T-helper 2 cell treated with Interferon-gamma antibody and Interleukin-4, amounts not matched to agents 5 μg/mL and 100 μg/mL, for 36 hours (primary cell): Measurements from ENCODE around the gene ACSF2.

Experiments used
- DNase-seq: peaks from one replicate; pipeline ENCODE4 v3.0.0; 2021; ENCODE audit warnings: low spot score
- H3K27ac Mint-ChIP-seq: one replicate; pipeline ENCODE4 v1.8.0; 2021; ENCODE audit warnings: mild to moderate bottlenecking, mixed read lengths
- H3K27me3 Mint-ChIP-seq: one replicate; pipeline ENCODE4 v1.8.0; 2021; ENCODE audit warnings: low read depth, mixed read lengths
- H3K36me3 Mint-ChIP-seq: one replicate; pipeline ENCODE4 v1.8.0; 2021; ENCODE audit warnings: low read depth, mixed read lengths
- H3K4me1 Mint-ChIP-seq: one replicate; pipeline ENCODE4 v1.8.0; 2021; ENCODE audit warnings: low read depth, mixed read lengths
- H3K4me3 Mint-ChIP-seq: one replicate; pipeline ENCODE4 v1.8.0; 2022; ENCODE audit warnings: mild to moderate bottlenecking, moderate library complexity, mixed read lengths
- H3K9me3 Mint-ChIP-seq: one replicate; pipeline ENCODE4 v1.8.0; 2021; ENCODE audit warnings: mixed read lengths

ACSF2 gene

DNA sequence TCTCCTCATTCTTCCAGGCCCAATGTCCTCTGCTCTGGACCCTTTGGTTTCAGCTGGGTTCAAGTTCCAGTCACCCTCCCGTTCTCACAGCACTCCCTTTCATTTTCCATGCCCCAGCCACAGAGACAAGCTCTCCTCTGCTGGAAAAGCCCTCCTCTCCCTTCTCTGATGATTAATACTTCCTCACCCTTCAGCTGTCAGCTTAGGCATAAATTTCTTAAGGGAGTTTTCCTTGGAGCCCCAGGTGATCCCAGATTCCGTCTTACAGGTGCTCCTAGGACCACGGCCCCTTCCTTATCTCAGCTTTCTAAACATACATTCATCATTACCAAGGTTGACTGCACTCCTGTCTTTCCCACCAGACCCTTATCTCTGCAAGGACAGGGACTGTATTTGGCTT is 32.3 kb downstream of the ACSF2 start:
- Mint-ChIP-seq H3K4me1 (no peaks in the 10 kb centered on the region), H3K36me3 (no peaks in the 10 kb centered on the region), H3K27me3 (no peaks in the 10 kb centered on the region), H3K4me3 (no peak overlapping the region), H3K27ac (no peak overlapping the region), H3K9me3 (no peaks in the 10 kb centered on the region)
- DNase-seq, result no peak

DNA sequence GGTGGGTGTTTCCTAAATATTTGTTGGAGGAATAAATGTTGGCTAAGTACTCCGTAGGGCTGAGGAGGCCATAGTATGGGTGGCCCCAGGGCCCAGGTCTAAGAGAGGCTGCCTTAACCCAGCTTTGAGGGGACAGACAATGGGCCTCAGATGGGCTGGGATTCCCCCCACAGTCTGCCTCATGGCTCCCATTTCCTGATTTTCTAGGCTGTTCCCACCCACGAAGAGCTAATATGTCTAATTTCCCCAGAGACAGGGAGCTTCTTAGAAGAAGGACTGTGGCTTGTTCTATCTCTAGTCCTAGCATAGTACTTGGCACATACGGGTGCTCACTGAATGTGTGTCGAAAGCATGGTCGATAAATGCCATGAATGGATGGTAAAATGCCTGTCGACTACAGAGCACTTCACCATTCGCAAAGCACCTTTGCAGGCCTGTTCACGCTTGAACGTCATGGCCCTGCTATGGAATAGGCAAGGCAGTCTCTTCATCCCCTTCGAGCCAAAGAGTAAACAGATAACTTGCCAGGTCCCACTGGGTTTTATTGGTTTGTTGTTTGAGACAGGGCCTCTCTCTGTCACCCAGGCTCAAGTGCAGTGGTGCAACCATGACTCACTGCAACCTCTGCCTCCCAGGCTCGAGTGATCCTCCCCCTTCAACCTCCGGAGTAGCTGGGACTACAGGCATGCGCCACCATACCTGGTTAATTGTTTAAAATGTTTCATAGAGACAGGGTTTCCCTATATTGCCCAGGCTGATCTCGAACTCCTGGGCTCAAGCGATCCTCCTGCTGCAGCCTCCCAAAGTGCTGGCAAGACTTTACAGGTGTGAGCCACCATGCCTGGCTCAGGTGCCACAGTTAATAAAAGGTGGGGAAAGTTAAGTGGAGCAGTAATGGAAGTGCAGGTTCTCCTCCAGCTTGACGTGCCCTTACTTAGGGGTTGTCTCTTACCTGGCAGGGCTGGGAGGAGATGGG is 33.0 kb downstream of the ACSF2 start:
- no peak for DNase-seq

DNA sequence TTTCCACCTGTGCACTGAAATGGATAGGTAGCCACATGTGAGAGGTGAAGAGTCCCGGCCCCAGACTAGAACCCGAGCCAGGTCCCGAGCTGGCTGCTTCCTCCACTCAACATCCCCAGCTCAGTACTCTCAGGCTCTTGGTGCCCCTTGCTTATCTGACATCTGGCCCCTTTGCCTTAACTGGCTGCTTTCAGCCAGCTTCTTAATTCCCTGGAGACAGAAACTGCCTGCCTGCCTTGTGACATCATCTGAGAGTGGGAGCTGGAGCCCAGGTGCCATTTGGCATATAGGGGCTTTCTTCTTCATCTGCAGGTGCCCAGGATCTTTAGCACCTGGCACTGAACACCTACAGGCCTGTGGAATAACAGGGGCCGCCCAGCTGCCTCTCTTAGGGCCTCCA is 33.7 kb downstream of the ACSF2 start:
- Mint-ChIP-seq H3K27me3 (no peaks in the 10 kb centered on the region), H3K36me3 (no peaks in the 10 kb centered on the region), H3K4me1 (no peaks in the 10 kb centered on the region), H3K27ac (no peak overlapping the region), H3K4me3 (no peak overlapping the region), H3K9me3 (no peaks in the 10 kb centered on the region)
- no peak for DNase-seq

More for the DNA sequence above, 33.0 kb downstream of the ACSF2 start:
- no peak overlapping the region for H3K4me3 Mint-ChIP-seq
- H3K9me3 Mint-ChIP-seq, result no peaks in the 10 kb centered on the region
- no peaks in the 10 kb centered on the region for H3K27me3 Mint-ChIP-seq
- no peaks in the 10 kb centered on the region for H3K36me3 Mint-ChIP-seq
- no peak overlapping the region for H3K27ac Mint-ChIP-seq
- no peaks in the 10 kb centered on the region for H3K4me1 Mint-ChIP-seq

DNA sequence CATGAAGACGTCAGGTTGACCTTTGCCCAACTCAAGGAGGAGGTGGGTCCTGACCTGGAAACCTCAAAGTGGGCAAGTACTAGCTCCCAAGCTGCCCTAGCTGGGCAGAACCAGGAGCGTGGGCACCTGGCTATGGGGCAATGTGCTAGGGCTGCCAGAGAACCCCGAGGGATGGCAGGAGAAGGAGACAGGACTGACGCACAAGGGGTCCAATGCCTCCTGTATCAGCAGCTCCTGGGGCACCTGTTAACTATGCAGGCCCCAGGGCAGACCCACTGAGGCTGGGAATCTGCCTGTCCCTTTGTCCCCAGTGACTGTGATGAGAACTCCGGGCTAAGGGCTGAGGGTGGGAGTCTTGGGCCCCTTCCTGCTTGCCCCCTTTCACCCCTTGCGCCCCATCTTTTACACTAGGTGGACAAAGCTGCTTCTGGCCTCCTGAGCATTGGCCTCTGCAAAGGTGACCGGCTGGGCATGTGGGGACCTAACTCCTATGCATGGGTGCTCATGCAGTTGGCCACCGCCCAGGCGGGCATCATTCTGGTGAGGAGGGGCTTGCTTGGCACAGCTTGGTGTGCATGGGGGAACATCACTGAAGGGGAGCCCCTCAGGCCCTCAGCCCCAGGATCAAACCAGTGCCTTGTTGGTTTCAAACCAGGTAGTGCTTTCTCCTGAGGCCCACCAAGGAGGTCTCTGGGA is 35.0 kb downstream of the ACSF2 start:
- H3K4me1 Mint-ChIP-seq, result no peaks in the 10 kb centered on the region
- no peaks in the 10 kb centered on the region for H3K9me3 Mint-ChIP-seq
- no peak overlapping the region for H3K4me3 Mint-ChIP-seq
- DNase-seq, result no peak
- H3K36me3 Mint-ChIP-seq, result no peaks in the 10 kb centered on the region
- H3K27ac Mint-ChIP-seq, result no peak overlapping the region
- no peaks in the 10 kb centered on the region for H3K27me3 Mint-ChIP-seq

DNA sequence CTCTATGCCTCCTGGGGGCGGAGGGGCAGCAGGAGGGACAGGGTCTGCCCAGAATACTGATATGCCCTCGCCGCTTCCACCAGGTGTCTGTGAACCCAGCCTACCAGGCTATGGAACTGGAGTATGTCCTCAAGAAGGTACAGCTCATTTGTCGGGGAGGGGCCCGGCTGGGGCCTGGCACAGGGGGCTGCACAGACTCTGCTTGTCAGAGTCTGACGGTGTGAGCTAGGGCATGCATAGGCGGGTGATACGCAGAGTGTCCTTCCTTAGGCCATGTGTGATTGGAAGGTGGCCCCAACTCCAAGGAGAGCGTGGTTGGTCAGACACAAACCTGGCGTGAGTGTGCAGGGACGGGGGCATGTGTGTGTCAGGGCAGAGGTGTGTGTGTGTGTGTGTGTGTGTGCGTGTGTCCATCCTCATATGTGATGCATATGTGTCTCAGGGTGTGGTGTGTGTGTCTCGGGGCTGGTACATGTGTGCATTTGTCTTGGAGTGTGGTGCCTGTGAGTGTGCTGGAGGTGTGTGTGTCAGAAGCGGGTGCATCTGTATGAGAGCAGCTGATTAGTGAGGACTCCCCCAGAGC is 35.6 kb downstream of the ACSF2 start:
- H3K9me3 Mint-ChIP-seq, result no peaks in the 10 kb centered on the region
- H3K27ac Mint-ChIP-seq, result no peak overlapping the region
- DNase-seq, result no peak
- no peak overlapping the region for H3K4me3 Mint-ChIP-seq
- no peaks in the 10 kb centered on the region for H3K36me3 Mint-ChIP-seq
- no peaks in the 10 kb centered on the region for H3K27me3 Mint-ChIP-seq
- no peaks in the 10 kb centered on the region for H3K4me1 Mint-ChIP-seq

DNA sequence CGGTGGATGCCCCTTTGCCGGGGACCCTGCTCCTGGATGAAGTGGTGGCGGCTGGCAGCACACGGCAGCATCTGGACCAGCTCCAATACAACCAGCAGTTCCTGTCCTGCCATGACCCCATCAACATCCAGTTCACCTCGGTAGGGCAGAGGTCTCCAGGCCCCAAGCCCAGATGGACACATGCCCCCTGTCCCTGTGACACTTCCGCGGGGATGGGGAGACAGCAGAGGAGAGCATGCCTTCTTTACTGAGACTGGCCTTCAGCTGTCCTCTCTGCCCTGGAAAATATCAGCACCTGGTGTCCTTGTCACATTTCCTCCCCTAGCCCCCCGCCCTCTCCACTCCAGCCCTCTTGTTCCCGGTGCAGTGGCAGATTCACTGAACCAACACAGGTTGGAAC is 36.4 kb downstream of the ACSF2 start:
- Mint-ChIP-seq H3K4me1 (no peaks in the 10 kb centered on the region), H3K36me3 (no peaks in the 10 kb centered on the region), H3K9me3 (no peaks in the 10 kb centered on the region), H3K4me3 (no peak overlapping the region), H3K27me3 (peaks cover 5% of the 10 kb centered on the region), H3K27ac (no peak overlapping the region)
- no peak for DNase-seq

DNA sequence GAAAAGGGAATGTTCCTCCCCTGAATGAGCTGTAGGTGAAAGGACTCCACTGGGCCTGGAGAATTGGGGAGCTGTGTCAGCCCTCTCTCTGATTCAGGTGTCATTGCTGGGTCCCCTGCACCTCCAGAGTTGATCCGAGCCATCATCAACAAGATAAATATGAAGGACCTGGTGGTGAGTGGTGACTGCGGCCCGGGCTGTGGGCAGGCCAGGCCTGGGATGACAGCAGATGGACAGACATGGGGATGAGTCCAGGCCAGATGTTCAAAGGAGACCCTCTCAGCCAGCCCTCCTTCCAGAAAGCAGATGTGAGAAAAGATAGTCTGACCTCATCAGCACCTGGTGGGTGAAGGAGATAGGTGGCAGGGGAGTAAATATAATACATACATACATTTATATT is 38.1 kb downstream of the ACSF2 start:
- Mint-ChIP-seq H3K4me1 (no peaks in the 10 kb centered on the region), H3K27me3 (peaks cover 16% of the 10 kb centered on the region), H3K27ac (no peak overlapping the region), H3K36me3 (no peaks in the 10 kb centered on the region), H3K4me3 (no peak overlapping the region), H3K9me3 (no peaks in the 10 kb centered on the region)
- no peak for DNase-seq

DNA sequence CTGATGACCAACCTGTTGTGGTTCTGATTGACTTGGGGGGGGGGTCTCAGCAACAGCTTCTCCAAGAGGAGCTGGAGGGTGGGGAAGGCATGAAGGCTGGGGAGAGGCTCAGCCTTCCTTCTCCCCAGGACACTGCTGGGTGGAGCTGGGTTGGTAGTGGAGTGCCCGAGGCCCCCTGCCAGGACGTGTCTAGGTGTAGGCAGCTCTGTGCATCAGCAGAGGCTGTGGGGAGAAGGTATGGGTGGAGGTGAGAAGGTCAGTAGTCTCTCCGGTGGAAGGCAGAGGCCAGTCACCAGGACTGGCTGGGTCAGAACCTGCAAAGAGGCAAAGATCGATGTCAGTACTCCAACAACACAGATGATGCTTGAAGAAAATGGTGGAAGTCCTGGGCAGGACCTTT is 38.7 kb downstream of the ACSF2 start:
- Mint-ChIP-seq H3K36me3 (no peaks in the 10 kb centered on the region), H3K9me3 (no peaks in the 10 kb centered on the region), H3K4me3 (no peak overlapping the region), H3K27me3 (peaks cover 19% of the 10 kb centered on the region), H3K27ac (no peak overlapping the region), H3K4me1 (no peaks in the 10 kb centered on the region)
- DNase-seq, result no peak

DNA sequence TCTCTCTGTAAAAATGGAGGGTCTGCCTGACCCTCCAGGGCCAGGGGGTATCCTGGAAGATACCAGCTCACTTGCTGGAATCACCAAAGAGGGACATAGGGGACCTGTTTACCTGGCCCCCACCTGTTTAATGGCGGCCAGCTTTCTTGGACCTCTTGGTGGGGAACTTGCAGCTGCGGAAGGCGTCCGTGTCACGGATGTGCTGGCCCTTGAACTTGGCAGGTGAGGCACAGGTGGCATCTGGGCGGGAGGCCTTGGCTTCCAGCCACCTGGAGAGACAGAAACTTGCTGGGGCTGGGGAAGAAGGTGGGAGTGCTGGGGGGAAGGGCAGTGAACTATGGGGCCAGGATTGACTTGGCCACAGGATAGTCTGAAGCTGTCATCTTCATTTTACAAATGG is 39.2 kb downstream of the ACSF2 start:
- no peak for DNase-seq
- Mint-ChIP-seq H3K4me1 (no peaks in the 10 kb centered on the region), H3K27me3 (peaks cover 19% of the 10 kb centered on the region), H3K9me3 (no peaks in the 10 kb centered on the region), H3K36me3 (no peaks in the 10 kb centered on the region), H3K4me3 (no peak overlapping the region), H3K27ac (no peak overlapping the region)

DNA sequence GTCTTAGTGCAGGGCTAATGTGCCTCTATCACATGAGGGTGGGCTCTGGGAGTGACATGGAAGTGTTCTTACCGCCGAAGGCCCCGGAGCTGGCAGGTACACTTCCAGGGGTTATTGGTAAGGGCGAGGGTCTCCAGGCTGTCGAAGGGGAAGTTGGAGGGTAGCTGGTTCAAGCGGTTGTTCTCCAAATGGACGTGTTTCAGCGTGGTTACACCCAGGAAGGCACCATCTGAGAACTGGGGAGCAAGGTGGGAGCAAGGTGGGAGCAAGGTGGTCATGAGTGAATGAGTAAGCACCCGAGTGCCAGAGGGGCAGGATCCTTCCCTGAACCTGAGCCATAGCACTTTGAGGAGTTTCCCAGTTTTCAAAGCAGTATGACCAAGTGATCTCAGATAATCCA is 39.6 kb downstream of the ACSF2 start:
- Mint-ChIP-seq H3K36me3 (no peaks in the 10 kb centered on the region), H3K4me3 (no peak overlapping the region), H3K27ac (no peak overlapping the region), H3K4me1 (no peaks in the 10 kb centered on the region), H3K9me3 (no peaks in the 10 kb centered on the region), H3K27me3 (peaks cover 23% of the 10 kb centered on the region)
- DNase-seq, result no peak

DNA sequence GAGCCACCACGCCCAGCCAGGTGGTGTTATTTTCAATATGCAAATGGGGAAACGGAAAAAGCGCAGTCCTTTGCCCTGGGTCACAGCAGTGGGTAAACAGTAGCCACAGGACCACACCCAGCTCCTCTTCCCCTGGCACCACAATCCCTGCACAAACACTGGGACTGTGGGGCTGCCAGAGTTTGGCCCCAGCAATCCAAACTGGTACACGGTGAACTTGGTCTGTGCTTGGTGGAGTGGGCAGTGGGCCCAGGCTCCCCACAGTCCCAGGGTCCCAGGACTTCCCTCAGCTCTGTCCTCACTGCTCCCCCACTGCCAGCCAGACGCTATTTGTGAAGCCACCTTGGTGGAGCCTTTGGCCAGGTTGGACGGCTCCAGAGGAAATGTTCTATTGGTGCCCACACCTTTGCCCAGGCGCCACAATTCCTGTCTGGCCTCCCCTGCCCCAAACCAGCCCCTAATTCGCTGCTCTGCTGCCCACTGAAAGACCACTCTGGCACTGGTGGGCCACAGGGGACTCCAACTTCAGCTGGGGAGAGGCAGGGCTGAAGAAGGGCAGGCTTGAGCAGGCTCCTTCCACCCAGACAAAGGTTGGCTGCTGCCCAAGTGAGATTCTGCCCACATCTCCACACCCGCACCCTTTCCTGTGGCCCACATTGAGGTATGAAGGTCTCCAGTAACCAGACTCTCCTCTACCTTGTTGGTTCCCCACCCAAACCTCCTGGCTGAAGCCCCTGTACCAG is 40.5 kb downstream of the ACSF2 start:
- Mint-ChIP-seq H3K27ac (no peak overlapping the region), H3K4me1 (no peaks in the 10 kb centered on the region), H3K27me3 (peaks cover 26% of the 10 kb centered on the region), H3K9me3 (no peaks in the 10 kb centered on the region), H3K36me3 (no peaks in the 10 kb centered on the region), H3K4me3 (no peak overlapping the region)
- DNase-seq, result no peak

DNA sequence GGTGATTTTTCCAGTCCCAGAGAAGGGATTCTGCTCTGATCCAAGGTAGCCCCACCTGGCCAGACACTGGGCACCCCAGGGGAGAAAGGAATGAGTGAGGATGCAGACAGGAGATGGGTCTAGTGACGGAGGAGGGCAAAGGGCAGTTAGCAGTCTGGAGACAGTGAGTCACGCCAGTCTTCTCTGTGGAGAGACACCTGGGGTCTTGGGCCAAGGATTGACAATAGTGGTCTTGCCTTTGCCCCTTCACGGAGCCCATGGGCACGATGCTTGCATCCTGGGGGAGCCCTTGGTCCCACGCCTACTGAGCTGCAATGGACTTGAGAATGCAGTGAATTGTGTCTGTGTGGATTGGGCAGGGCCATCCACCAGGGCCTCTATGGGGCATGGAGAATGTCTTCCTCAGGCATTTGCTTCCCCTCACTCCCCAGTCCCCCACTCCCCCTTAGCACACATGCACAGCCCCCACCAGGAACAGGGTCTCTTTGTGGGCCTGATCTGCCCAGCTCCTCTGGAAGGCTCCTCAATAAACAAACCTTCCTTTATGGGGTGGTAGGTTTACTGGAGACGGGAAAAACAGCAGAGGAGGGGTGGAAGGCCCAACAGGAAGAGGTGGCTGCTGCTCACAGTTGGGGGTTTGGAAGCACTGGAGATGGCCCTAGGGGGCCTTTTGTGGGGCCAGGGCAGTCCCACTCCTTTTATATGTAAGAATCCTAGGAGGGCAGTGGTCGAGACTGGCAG is 41.3 kb downstream of the ACSF2 start:
- Mint-ChIP-seq H3K9me3 (no peaks in the 10 kb centered on the region), H3K27ac (no peak overlapping the region), H3K4me1 (no peaks in the 10 kb centered on the region), H3K4me3 (no peak overlapping the region), H3K27me3 (peaks cover 26% of the 10 kb centered on the region), H3K36me3 (no peaks in the 10 kb centered on the region)
- no peak for DNase-seq

DNA sequence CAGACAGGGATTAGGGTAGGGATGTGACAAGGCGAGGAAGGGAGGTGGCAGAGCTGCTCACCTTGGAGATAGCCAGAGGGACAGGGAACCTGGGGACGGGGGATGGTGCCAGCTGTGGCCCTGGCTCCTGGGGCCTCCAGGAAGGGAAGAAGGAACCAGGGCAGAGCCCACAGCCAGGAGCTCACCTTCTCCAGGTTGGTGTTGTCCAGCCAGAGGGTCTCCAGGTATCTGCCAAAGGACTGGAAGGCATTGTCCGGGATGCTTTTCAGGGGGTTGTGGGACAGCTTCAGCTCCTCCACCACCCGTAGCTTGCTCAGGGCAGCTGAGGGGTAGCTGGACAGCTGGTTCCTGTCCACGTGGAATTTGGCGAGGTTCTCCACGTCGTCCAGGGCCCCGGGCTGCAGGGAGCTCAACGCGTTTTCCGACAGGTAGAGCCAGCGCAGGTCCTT is 41.9 kb downstream of the ACSF2 start:
- no peak for DNase-seq
- no peaks in the 10 kb centered on the region for H3K36me3 Mint-ChIP-seq
- H3K27ac Mint-ChIP-seq, result no peak overlapping the region
- no peaks in the 10 kb centered on the region for H3K4me1 Mint-ChIP-seq
- no peak overlapping the region for H3K4me3 Mint-ChIP-seq
- H3K27me3 Mint-ChIP-seq, result peaks cover 26% of the 10 kb centered on the region
- H3K9me3 Mint-ChIP-seq, result no peaks in the 10 kb centered on the region
